ENCODE measurements around the gene SLC49A4. TPM values are rescaled to one million over a fixed set of nuclear protein-coding genes. Genes with fewer than 3 reads are reported as not detected.

SLC49A4 gene
- total RNA-seq, 1 experiment from 2014 or later, result 10.2 TPM

GRCh38 chr3:122873741-122874515, 79.1 kb downstream of the SLC49A4 start (continued):
- TF ChIP-seq PRDM15 (CRISPR knock-in tag; IDR thresholded peaks at IDR 0.05) (no peak), GABPB1 (CRISPR knock-in tag; IDR thresholded peaks at IDR 0.05) (no peak)

- ATAC-seq (no peak), DNase-seq (ENCODE audit: low spot score) (no peak)
- Mint-ChIP-seq H3K9me3 (no peaks in the 10 kb centered on the region), H3K27me3 (ENCODE audit: low read depth) (no peaks in the 10 kb centered on the region), H3K4me3 (no peak overlapping the region), H3K36me3 (no peaks in the 10 kb centered on the region), H3K27ac (no peak overlapping the region), H3K4me1 (peaks cover 18% of the 10 kb centered on the region)
- ChIA-PET POLR2A (no interaction called here), CTCF (no interaction called here)
- TF ChIP-seq PRDM15 (CRISPR knock-in tag; IDR thresholded peaks at IDR 0.05) (no peak), ZNF219 (CRISPR knock-in tag; IDR thresholded peaks at IDR 0.05; ENCODE audit: borderline replicate concordance) (no peak), MXD4 (CRISPR knock-in tag; IDR thresholded peaks at IDR 0.05; ENCODE audit: borderline replicate concordance) (no peak), ATF3 (CRISPR knock-in tag; conservative IDR thresholded peaks at IDR 0.05) (no peak), STAT6 (CRISPR knock-in tag; conservative IDR thresholded peaks at IDR 0.05; ENCODE audit: low read depth) (no peak), EMX1 (CRISPR knock-in tag; IDR thresholded peaks at IDR 0.05) (no peak), RELA (CRISPR knock-in tag; IDR thresholded peaks at IDR 0.05; ENCODE audit: borderline replicate concordance) (no peak), ESRRA (CRISPR knock-in tag; IDR thresholded peaks at IDR 0.05; ENCODE audit: borderline replicate concordance) (no peak), GRHL2 (CRISPR knock-in tag; IDR thresholded peaks at IDR 0.05; ENCODE audit: insufficient replicate concordance, severe bottlenecking) (no peak), TEAD1 (CRISPR knock-in tag; IDR thresholded peaks at IDR 0.05) (no peak), ZBTB43 (CRISPR knock-in tag; IDR thresholded peaks at IDR 0.05) (no peak), ETV6 (CRISPR knock-in tag; IDR thresholded peaks at IDR 0.05) (no peak), SMAD3 (CRISPR knock-in tag; IDR thresholded peaks at IDR 0.05; ENCODE audit: borderline replicate concordance) (no peak), IRF2 (CRISPR knock-in tag; IDR thresholded peaks at IDR 0.05; ENCODE audit: borderline replicate concordance, low read depth) (no peak), PRRX2 (CRISPR knock-in tag; IDR thresholded peaks at IDR 0.05) (no peak), CREM (CRISPR knock-in tag; IDR thresholded peaks at IDR 0.05) (no peak), OVOL2 (CRISPR knock-in tag; IDR thresholded peaks at IDR 0.05; ENCODE audit: borderline replicate concordance) (no peak), ZNF263 (CRISPR knock-in tag; IDR thresholded peaks at IDR 0.05; ENCODE audit: low read depth) (no peak)
Observed at GRCh38 chr3:122875547-122876127, 80.8 kb downstream of the SLC49A4 start.
